DMS153 treated with DMSO at 0.1 percent for 48 hours (cell line): ENCODE results near the gene CNGB1.
A peak's percentile ranks its signal among the peaks of the same experiment; 100 is the strongest.
"Not testable (repeated sequence)": the region's sequence is repeated elsewhere in the genome, so short reads cannot be mapped to it uniquely, and the experiment has no call there.

Source experiments
- DNase-seq: peaks from one replicate; lab custom pipeline; 2025; ENCODE audit not compliant: unreplicated experiment; lab: John Stamatoyannopoulos, UW

CNGB1 gene

DNA sequence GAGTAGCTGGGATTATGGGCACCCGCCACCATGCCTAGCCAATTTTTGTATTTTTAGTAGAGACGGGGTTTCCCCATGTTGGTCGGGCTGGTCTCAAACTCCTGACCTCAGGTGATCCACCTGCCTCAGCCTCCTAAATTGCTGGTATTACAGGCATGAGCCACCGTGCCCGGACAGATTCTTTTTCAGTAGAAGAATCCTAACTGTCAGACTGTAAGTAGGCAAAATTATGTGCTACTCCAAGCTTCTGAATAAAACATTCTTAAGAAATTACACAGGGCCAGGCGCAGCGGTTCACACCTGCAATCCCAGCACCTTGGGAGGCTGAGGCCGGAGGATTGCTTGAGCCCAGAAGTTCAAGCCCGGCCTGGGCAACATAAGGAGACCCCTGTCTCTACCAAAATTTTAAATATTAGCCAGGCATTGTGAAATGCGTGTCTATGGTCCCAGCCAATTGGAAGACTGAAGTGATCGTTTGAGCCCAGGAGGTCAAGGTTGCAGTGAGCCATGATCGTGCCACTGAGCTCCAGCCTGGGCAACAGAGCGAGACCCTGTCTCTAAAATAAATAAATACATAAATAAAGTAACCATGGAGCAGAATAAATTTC lies 101.9 kb downstream of the CNGB1 start:
- DNase-seq = no peak

DNA sequence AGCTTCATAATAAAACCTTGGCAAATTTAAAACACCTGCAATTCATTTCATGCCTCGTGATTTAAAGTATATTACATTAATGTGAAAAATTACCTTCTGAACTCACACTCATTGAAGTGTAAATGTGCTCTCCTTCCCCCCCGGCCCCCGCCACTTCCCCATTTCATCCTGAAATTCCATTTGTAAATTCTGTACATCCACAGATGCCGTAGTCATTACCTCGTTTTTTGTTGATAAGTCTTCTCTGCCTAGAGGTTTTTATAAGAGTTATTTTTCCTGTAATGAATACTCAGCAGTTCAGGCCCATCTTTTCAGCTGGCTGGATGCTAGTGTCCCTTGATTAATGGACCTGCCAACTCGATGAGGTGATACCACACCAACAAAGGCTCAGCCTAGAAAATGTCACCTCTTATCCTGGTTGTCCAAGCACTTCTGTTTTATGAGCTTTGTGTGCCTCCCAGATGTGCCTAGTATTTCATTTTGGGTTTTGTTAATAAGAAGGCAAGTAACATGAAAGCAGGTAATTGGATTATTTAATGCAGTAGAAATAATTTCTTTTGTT lies 103.8 kb downstream of the CNGB1 start:
- DNase-seq = peak; percentile 83

DNA sequence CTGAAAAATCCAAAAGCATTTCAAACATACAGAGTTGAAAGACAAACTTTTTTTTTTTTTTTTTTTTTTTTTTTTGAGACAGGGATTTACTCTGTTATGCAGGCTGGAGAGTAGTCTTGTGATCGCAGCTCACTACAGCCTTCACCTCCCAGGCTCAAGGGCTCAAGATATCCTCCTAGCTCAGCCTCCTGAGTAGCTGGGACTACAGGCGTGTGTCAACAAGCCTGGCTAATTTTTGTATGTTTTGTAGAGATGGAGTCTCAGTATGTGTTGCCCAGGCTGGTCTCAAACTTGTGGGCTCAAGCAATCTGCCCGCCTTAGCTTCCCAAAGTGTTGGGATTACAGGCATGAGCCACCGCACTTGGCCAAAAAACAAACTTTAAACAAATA lies 104.4 kb downstream of the CNGB1 start:
- DNase-seq = no peak

DNA sequence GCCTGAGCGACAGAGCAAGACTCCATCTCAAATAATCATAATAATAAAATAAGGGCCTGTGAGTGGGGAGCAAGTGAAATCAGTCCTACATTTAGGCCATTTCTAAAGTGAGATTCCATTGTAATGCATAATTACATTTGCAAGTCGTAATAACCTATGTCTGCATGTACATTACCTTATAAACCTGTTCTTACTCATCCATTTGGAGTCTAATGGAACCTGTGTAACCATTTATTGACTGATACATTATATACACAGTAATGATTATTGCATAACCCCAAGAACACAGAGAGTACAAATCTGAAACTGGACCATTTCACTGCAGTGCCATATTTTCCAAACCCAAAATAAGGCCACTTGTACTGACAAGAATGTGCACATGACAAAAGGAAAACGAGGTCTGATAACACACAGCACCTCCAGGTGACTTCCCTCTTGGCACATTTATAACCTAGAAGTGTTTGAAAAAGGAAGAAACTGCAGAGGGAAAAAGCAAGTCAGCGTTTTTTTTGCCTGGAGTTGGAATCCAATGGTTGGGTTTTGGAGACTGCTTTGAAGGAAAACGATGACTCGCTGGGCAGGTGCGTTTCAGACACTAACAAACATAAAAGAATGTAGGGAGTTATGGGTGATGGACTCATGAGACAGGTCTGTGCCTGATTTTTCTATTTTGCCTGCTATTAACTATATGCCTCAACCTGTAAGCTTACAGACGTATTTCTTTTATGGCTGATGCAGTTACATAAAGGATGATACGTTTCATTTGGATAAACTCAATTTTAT lies 105.0 kb downstream of the CNGB1 start:
- DNase-seq = no peak

DNA sequence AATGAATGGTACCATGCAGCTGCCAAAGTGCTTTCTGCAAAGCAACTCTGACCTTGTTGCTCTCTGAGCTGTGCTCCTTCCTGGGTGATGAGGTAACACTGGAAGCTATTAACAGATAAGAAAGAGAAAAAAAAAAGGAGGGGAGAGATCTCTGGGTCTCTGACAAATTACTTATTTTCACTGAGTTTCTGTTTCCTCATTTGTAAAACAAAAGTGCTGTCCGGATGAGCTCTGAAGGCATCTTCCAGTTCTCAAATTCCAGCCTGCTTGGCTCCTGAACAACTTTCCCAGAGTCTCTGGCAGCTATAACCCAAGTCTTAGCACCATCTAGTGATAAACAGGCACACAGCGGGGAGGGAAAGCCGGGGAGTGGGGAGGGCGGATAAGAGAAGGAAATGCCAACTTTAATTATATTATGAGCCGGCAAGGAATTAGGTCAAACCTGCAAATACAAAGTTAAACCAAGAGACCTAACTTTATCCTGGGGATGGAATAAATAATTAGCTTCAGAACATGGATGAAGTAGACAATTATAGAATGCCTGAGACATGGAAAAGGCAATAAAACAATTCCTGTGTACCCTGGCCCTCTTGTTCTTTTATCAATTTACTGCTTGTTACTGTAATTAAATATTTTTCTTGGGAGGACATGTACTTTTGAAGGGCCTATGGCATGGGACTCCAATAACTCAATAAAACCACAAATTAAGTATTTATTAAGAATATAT lies 107.3 kb downstream of the CNGB1 start:
- peak; percentile 54 for DNase-seq

DNA sequence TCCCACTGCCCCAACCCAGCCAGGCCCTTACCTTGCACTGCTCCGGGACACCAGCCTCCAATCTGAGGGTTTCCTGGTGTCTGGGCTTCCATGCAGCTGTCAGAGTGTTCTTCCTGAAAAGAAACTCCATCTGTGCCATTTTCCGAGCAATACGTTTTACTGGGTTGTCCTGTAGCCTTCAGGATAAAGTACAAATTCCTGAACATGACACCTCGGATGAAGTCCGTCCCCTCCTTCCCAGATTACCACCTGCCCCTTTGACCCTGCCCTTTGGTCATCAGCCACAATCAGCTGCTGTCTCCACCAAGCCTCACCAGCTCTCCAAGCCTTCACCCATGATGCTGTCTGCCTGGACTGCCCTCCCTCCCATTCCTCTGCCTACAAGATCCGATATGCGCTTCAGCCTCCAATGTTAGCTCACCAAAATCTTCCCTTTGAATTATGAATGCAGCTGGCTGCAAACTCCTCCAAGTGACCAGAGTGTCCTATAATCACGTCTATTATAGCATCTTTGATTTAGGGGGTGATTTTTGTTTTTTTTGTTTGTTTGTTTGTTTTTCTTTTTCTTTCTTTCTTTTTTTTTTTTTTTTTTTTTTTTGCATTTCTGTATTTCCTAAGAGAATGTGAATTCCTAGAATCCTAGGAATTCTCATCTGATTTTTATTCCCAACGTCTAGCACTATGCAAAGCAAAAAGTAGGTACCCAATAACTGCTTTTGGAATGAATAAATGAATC lies 108.1 kb downstream of the CNGB1 start:
- DNase-seq = no peak

DNA sequence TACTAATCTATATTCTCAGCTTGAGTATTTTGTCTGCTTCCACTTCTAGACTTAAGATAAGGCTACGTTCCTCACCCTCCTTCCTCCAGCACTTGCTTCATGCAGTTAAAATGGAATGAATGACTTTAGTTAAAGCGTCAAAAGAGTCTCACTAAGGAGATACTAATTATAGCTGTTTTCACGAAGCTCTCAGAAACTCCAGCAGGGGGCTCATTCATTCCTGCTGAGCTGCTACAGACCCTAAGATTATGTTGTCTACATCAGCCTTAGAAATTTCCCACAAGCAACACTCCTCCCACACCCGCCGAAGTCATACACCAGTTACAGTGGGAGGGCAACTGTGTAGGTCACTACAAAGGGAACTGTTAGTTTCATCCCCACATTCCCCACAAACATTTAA lies 111.6 kb downstream of the CNGB1 start:
- no peak for DNase-seq

DNA sequence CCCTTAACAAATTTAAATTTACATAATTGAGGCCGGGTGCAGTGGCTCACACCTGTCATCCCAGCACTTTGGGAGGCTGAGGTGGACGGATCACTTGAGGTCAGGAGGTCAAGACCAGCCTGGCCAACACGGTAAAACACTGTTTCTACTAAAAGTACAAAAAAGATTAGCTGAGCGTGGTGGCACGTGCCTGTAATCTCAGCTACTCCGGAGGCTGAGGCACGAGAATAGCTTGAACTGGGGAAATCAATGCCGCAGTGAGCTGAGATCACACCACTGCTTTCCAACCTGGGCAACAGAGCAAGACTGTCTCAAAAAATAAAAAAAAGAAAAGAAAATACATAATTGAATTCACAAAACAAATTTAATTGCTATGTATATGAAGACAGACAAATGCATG lies 112.3 kb downstream of the CNGB1 start:
- DNase-seq = no peak

DNA sequence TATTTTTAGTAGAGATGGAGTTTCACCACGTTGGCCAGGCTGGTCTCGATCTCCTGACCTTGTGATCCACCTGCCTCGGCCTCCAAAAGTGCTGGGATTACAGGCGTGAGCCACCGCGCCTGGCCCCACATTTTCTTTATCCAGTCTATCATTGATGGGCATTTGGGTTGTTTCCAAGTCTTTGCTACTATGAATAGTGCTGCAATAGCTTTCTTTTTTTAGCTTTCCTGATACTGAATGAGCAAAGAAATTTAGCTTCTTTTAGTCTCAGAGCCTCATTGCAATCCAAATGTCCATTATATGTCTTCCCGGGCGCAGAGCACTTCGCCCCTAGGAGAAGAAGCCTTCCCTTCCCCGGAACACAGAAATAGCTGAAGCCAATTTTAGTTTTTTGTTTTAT lies 112.9 kb downstream of the CNGB1 start:
- not testable (repeated sequence) for DNase-seq

DNA sequence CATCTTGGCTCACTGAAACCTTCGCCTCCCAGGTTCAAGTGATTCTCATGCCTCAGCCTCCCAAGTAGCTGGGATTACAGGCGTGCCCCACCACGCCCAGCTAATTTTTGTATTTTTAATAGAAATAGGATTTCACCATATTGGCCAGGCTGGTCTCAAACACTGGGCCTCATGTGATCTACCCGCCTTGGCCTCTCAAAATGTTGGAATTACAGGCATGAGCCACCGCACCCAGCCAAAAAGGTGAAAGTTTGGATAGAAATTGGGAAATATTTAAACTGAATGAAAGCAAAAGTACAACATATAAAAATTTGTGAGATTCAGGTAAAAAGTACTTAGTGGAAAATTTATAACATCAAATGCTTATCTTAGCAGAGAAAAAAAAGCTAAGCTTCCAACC lies 115.7 kb downstream of the CNGB1 start:
- no peak for DNase-seq

DNA sequence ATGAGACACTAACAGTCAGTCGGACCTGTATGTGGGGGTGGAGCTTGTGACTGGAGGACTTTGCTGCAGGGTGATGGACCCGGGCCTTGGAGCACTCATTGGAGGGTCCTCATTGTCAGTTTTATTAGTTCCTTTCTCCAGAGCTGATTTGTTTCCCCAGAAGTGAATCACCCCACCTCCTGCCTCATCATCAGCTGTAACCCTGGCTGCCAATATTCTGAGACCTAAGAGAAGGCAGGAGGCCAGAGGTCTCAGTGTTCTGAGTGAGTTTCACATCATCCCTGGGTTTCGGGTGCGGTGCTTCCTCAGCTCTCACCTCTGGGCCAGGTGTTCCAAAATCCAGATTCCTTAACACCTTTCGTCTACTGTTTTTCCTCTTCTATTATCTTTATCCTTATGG lies 118.7 kb downstream of the CNGB1 start:
- DNase-seq = no peak

DNA sequence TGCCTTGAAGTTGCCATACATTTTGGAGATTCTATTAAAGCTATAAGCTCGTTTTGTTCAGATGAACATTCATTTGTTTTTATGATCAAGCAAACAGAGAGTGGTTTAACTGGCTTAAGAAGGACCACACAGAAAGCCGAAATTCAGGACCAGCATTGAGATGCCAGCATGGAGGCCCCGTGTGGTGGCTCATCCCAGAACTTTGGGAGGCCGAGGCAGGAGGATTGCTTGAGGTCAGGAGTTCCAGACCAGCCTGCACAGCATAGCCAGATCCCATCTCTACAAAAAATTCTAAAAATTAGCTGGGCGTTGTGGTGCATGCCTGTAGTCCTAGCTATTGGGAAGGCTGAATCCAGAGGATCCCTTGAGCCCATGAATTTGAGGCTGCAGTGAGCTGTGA lies 122.7 kb downstream of the CNGB1 start:
- no peak for DNase-seq

DNA sequence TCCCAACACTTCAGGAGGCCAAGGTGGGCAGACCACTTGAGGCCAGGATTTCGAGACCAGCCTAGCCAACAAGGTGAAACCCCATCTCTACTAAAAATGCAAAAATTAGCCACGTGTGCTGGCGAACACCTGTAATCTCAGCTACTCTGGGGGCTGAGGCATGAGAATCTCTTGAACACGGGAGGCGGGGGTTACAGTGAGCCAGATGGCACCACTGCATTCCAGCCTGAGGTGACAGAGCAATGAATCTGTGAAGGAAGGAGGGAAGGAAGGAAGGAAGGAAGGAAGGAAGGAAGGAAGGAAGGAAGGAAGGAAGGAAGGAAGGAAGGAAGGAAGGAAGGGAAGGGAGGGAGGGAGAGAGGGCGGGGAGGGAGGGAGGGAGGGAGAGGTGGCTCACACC lies 124.0 kb downstream of the CNGB1 start:
- DNase-seq = not testable (repeated sequence)

DNA sequence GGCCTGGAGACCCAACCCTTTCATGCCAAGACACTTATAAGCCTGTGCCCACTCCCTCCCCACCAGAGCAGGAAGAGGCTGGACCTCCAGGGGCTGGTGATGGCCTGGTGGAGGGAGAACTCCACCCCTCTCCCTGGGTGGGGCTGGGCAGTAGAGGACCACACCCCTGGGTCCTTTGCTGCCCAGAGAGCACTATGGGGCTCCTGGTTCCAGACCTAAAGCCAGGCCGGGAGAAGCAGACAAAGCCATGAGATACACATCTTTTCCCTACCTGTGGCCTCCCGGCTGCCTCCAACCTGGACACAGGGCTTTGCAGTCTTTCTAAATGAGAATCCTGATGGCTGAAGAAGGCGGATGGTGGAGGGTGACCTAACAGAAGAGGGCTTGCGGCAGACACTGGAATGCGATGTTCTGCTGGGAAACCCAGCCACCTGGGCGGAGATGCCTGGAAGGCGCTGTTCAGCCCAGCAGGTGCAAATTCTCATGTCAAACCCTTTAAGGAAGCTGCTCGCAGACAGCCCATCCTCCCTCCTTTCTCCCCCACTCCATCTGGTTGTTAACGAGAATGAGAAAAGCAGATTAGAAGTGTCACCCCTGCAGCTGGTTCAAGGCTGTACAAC lies 124.7 kb downstream of the CNGB1 start:
- no peak for DNase-seq

DNA sequence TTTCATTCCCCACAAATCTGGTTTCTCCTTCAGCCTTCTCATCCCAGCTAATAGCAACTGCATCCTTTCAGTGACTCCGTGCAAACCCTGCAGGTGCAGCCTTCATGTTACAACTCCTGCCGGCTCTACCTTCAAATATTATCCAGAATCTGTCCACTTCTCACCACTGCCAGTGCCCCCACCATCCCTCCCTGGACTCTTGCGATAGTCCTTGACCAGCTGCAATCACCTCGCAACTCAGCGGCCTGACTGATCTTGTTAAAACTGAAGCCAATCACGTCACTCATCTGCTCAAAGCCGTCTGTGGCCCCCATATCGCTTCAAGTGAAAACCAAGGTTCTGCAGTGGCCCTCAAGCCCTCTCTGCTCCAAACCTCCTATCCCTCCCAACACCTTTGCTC lies 125.8 kb downstream of the CNGB1 start:
- DNase-seq = no peak

DNA sequence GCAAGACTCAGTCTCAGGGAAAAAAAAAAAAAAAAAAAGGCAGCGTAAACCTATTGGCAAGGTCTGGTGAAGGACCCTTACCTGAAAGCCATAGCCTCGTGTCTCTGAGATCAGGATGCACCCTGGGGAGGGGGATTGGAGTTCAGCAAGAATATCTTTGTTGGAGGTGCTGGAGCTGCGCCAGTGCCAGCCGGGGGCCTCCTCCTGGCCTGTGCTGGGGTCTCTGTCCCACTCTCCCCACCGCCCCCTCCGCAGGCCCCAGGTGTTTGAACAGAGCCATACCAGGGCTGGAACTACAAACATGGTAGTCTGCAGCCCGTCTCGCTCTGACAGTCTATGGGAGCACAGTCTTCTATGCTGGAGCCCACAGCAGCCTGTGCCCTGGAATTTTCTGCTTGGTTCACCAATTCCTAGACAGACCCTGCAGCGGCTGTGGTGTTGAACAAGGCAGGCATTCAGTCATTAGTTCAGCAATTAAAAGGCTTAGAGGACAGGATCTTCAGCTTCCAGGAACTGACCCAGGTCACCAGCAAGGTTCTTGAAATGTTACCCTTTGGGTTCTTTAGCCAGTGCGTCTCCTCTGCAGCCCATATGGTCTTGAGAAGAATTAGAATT lies 126.4 kb downstream of the CNGB1 start:
- DNase-seq = no peak

DNA sequence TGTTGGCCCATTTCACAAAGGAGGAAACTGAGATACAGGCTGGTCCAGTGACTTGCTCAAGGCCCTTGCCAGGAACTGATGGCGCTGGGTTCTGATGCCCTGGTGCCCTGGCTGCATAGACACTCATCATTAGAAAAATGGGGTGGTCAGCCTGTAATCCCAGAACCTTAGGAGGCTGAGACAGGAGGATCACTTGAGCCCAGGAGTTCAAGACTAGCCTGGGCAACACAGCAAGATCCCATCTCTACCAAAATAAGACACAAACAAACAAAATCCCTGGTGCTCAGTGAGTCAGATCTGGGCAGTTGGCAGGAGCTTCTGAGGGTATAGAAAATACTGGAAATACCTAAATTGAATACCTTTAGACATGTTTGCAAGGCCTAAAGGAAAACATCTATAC lies 127.5 kb downstream of the CNGB1 start:
- DNase-seq = no peak

DNA sequence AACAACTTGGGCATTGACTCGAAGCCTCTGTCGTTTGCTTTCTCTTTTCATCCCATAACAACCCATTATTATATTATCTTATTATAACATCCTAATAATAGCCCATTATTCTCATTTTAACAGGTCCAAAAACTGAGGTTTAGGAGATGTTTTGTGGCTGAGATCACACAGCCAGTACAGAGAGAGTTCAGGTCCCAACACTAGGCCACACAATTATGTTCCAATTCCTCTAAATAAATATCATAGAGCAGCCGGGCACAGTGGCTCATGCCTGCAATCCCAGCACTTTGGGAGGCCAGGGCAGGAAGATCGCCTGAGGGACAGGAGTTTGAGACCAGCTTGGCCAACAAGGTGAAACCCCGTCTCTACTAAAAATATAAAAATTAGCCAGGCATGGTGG lies 128.3 kb downstream of the CNGB1 start:
- DNase-seq = no peak

DNA sequence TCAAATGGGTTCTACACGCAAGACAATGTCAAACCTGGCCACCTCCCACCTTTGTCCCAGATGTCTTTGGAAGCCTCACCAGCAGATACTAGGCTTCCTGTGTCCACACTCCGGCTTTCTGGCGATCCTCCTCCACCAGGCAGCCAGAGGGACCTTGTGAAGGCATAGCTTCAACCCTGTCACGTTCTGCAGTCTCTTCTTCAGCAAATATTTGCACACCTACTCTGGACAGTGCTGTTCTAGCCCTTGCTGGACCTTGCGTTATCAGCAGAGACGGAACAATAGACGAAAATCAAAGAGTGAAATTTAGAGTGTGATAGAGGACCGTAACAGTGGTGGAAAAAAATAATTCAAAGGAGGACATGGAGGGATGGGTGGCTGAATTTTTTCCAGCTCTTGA lies 130.1 kb downstream of the CNGB1 start:
- no peak for DNase-seq

DNA sequence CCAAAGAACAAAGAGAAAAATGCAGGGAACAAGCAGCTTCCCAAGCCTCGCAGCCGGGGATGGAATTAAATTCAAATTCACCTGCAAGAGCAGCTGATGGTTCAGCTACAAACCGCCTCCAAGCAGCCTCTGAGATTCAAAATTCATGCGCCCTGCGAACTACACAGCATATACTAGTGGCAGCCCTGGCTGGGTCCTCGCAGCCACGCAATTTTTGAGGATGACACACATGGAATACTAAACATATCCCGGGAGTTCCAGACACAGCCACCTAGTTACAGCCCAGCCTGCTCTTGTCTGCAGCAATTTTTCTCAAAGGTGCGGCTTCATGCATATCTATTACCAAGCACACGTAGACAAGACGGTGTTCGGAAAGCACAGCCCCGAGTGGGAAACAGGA lies 132.8 kb downstream of the CNGB1 start:
- no peak for DNase-seq
